Gastroesophageal sphincter (tissue), 4 donors: ENCODE measurements around the gene BRIP1. TPM values are rescaled to one million over a fixed set of nuclear protein-coding genes. Genes with fewer than 3 reads are reported as not detected.

Source experiments
- ATAC-seq: fragments of 150-250 bp; one replicate; pipeline ENCODE4 v1.9.1; 2016; ENCODE audit warnings: mild to moderate bottlenecking, moderate library complexity
- H3K27ac ChIP-seq, 4 donors: fragments of 200-600 bp; sonication (generic) in 3 of 4; 1 replicate in 3 of 4; 2 replicates in 1 of 4; pipeline ENCODE4 v1.5.1; 2016 to 2019
- H3K27me3 ChIP-seq: fragments of 200-600 bp; sonication (generic); one replicate; pipeline ENCODE4 v1.5.1; 2019
- H3K36me3 ChIP-seq, 2 donors: fragments of 200-600 bp; sonication (generic); one replicate each; pipeline ENCODE4 v1.5.1; 2019; ENCODE audit warnings: control low read depth in 1 of 2
- H3K4me1 ChIP-seq, 3 donors: fragments of 200-600 bp; sonication (generic); 1 replicate in 2 of 3; 2 replicates in 1 of 3; pipeline ENCODE4 v1.5.1; 2016 to 2019; ENCODE audit warnings: control low read depth in 2 of 3
- H3K4me3 ChIP-seq, 2 donors: fragments of 200-600 bp; sonication (generic); one replicate each; pipeline ENCODE4 v1.5.1; 2019; ENCODE audit warnings: mild to moderate bottlenecking in 1 of 2, moderate library complexity in 1 of 2
- H3K9me3 ChIP-seq, 3 donors: fragments of 200-600 bp; sonication (generic); one replicate each; pipeline ENCODE4 v1.5.1; 2017 to 2019; ENCODE audit warnings: control low read depth in 2 of 3
- CTCF ChIP-seq, 4 experiments: fragments of 200-600 bp in 2 of 4; fragments of 450-650 bp in 2 of 4; sonication (generic) in 1 of 4; IDR thresholded peaks; one replicate each; pipeline ENCODE4 v1.5.1; 2017 to 2019; ENCODE audit warnings: antibody characterized with exemption in 4 of 4, mild to moderate bottlenecking in 2 of 4, moderate library complexity in 2 of 4
- EP300 ChIP-seq: sonication (generic); formaldehyde crosslinking; IDR thresholded peaks from one replicate; pipeline ENCODE4 v1.6.1; 2017; ENCODE audit warnings: antibody characterized with exemption, mild to moderate bottlenecking
- POLR2A ChIP-seq, 2 donors: fragments of 450-650 bp; IDR thresholded peaks; one replicate each; pipeline ENCODE4 v1.6.1; 2017; ENCODE audit warnings: antibody characterized with exemption in 2 of 2, mild to moderate bottlenecking in 2 of 2, moderate library complexity in 1 of 2
- POLR2AphosphoS5 ChIP-seq: sonication (generic); formaldehyde crosslinking; IDR thresholded peaks from one replicate; pipeline ENCODE4 v1.6.1; 2017; ENCODE audit warnings: antibody characterized with exemption
- WGBS, 2 donors: methylation state at CpG; one replicate each; pipeline ENCODE4 v1.1.5; 2018; ENCODE audit warnings: low coverage in 1 of 2; 5-methylcytosine and 5-hydroxymethylcytosine counted together
- total RNA-seq, 4 donors: library from RNA; depleted of rRNA; stranded (reverse); fragments of >200 nt; gene quantifications; one replicate each; pipeline ENCODE4 v1.1.0, GENCODE V29; 2016

Gene BRIP1
- total RNA-seq, 4 donors from 2014 or later = 0.15 to 1.1 (median 0.29) TPM

GRCh38 chr17:61817452-61817851 lies 45.9 kb downstream of the BRIP1 start:
- TF ChIP-seq CTCF (IDR thresholded peaks at IDR 0.05) = no peak
- TF ChIP-seq EP300 = no peak
- TF ChIP-seq POLR2A (IDR thresholded peaks at IDR 0.05) = no peak
- TF ChIP-seq POLR2AphosphoS5 = no peak
- no peak overlapping the region for H3K27ac ChIP-seq
- ATAC-seq = no peak
- no peaks in the 10 kb centered on the region for H3K4me1 ChIP-seq
- no peaks in the 10 kb centered on the region for H3K36me3 ChIP-seq
- H3K9me3 ChIP-seq = no peaks in the 10 kb centered on the region
- WGBS, 2 donors = 97 to 98% methylated on average over 3 of the region's 3 CpGs
- no peak overlapping the region for H3K4me3 ChIP-seq
- no peaks in the 10 kb centered on the region for H3K27me3 ChIP-seq

GRCh38 chr17:61816538-61816937 lies 46.8 kb downstream of the BRIP1 start:
- Histone ChIP-seq H3K36me3 (no peaks in the 10 kb centered on the region), H3K9me3 (no peaks in the 10 kb centered on the region), H3K4me1 (no peaks in the 10 kb centered on the region), H3K27ac (no peak overlapping the region), H3K4me3 (no peak overlapping the region), H3K27me3 (no peaks in the 10 kb centered on the region)
- TF ChIP-seq POLR2AphosphoS5 (no peak), EP300 (no peak), POLR2A (IDR thresholded peaks at IDR 0.05) (no peak), CTCF (IDR thresholded peaks at IDR 0.05) (no peak)
- WGBS, 2 donors = 65 to 83% methylated on average over 4 of the region's 4 CpGs
- ATAC-seq = no peak

GRCh38 chr17:61815863-61816503 lies 47.3 kb downstream of the BRIP1 start:
- Histone ChIP-seq H3K36me3 (no peaks in the 10 kb centered on the region), H3K4me3 (no peak overlapping the region), H3K9me3 (no peaks in the 10 kb centered on the region), H3K4me1 (no peaks in the 10 kb centered on the region), H3K27me3 (no peaks in the 10 kb centered on the region), H3K27ac (no peak overlapping the region)
- no peak for ATAC-seq
- no peak for TF ChIP-seq CTCF (IDR thresholded peaks at IDR 0.05)
- no peak for TF ChIP-seq EP300
- WGBS, 2 donors = 49 to 70% methylated on average over 4 to 5 of the region's 5 CpGs

GRCh38 chr17:61814485-61814884 lies 48.8 kb downstream of the BRIP1 start:
- WGBS, 2 donors = 76 to 93% methylated on average over 1 of the region's 1 CpG
- ATAC-seq = no peak
- no peaks in the 10 kb centered on the region for H3K4me1 ChIP-seq
- no peaks in the 10 kb centered on the region for H3K9me3 ChIP-seq
- no peak for TF ChIP-seq POLR2A (IDR thresholded peaks at IDR 0.05)
- no peak for TF ChIP-seq POLR2AphosphoS5
- no peak for TF ChIP-seq EP300
- TF ChIP-seq CTCF (IDR thresholded peaks at IDR 0.05) = no peak
- no peak overlapping the region for H3K4me3 ChIP-seq
- no peaks in the 10 kb centered on the region for H3K36me3 ChIP-seq
- H3K27ac ChIP-seq = no peak overlapping the region
- no peaks in the 10 kb centered on the region for H3K27me3 ChIP-seq

- no peaks in the 10 kb centered on the region for H3K4me1 ChIP-seq
- TF ChIP-seq POLR2AphosphoS5 (no peak), POLR2A (IDR thresholded peaks at IDR 0.05) (no peak), CTCF (IDR thresholded peaks at IDR 0.05) (no peak), EP300 (no peak)
- H3K9me3 ChIP-seq = no peaks in the 10 kb centered on the region
- no peaks in the 10 kb centered on the region for H3K36me3 ChIP-seq
- no peak for ATAC-seq
- no peak overlapping the region for H3K27ac ChIP-seq
- H3K4me3 ChIP-seq = no peak overlapping the region
- no peaks in the 10 kb centered on the region for H3K27me3 ChIP-seq
- 27 to 47% methylated on average over 1 of the region's 1 CpG for WGBS, 2 donors
Measured at GRCh38 chr17:61813211-61813610, 50.1 kb downstream of the BRIP1 start.
